Esophagus squamous epithelium (tissue), 5 donors: Measurements from ENCODE around the gene SPIB. TPM values are rescaled to one million over a fixed set of nuclear protein-coding genes. Genes with fewer than 3 reads are reported as not detected.

Experiments
- DNase-seq: peaks from one replicate; lab custom pipeline; 2025; lab: John Stamatoyannopoulos, UW
- H3K27ac ChIP-seq, 4 donors: fragments of 200-600 bp; sonication (generic); one replicate each; pipeline ENCODE4 v1.5.1; 2016 to 2019; ENCODE audit warnings: mild to moderate bottlenecking in 1 of 4
- H3K27me3 ChIP-seq, 4 donors: fragments of 200-600 bp; sonication (generic); 1 replicate in 3 of 4; 2 replicates in 1 of 4; pipeline versions ENCODE4 v1.5.1 to v1.6.0; 2017 to 2021; ENCODE audit warnings: antibody characterized with exemption in 1 of 4
- H3K36me3 ChIP-seq, 3 donors: fragments of 200-600 bp; sonication (generic); one replicate each; pipeline ENCODE4 v1.5.1; 2016 to 2019
- H3K4me1 ChIP-seq, 3 donors: fragments of 200-600 bp; sonication (generic); one replicate each; pipeline ENCODE4 v1.5.1; 2017 to 2019
- H3K4me3 ChIP-seq, 4 donors: fragments of 200-600 bp; sonication (generic); 1 replicate in 3 of 4; 2 replicates in 1 of 4; pipeline ENCODE4 v1.5.1; 2016 to 2019; ENCODE audit warnings: mild to moderate bottlenecking in 2 of 4, moderate library complexity in 1 of 4
- H3K9me3 ChIP-seq, 3 donors: fragments of 200-600 bp; sonication (generic); one replicate each; pipeline ENCODE4 v1.5.1; 2016 to 2019
- POLR2A ChIP-seq, 4 donors: fragments of 450-650 bp; IDR thresholded peaks; one replicate each; pipeline ENCODE4 v1.6.1; 2017; ENCODE audit warnings: antibody characterized with exemption in 4 of 4, mild to moderate bottlenecking in 4 of 4, moderate library complexity in 3 of 4
- WGBS, 2 donors: methylation state at CpG; one replicate each; pipeline ENCODE4 v1.1.5; 2018; 5-methylcytosine and 5-hydroxymethylcytosine counted together
- intact Hi-C: fragments of 100-400 bp; cut with DNase I; formaldehyde crosslinking; loops from one replicate; pipeline ENCODE4 v1.15.0; 2022
- total RNA-seq, 4 donors: library from RNA; depleted of rRNA; stranded (reverse); fragments of >200 nt; gene quantifications; one replicate each; pipeline ENCODE4 v1.1.0, GENCODE V29; 2016
- TF ChIP-seq, protein P1 (sequence below), 6 experiments: fragments of 450-650 bp in 4 of 6; fragments of 200-600 bp in 2 of 6; sonication (generic) in 2 of 6; IDR thresholded peaks; one replicate each; pipeline ENCODE4 v1.5.1; 2016 to 2019; ENCODE audit warnings: antibody characterized with exemption in 6 of 6, mild to moderate bottlenecking in 4 of 6, moderate library complexity in 4 of 6
- donor health status: DM: yes; HTN: yes; CAD: no.

The SPIB gene
- total RNA-seq, 4 donors from 2014 or later = 0.32 TPM; not detected in 3

DNA sequence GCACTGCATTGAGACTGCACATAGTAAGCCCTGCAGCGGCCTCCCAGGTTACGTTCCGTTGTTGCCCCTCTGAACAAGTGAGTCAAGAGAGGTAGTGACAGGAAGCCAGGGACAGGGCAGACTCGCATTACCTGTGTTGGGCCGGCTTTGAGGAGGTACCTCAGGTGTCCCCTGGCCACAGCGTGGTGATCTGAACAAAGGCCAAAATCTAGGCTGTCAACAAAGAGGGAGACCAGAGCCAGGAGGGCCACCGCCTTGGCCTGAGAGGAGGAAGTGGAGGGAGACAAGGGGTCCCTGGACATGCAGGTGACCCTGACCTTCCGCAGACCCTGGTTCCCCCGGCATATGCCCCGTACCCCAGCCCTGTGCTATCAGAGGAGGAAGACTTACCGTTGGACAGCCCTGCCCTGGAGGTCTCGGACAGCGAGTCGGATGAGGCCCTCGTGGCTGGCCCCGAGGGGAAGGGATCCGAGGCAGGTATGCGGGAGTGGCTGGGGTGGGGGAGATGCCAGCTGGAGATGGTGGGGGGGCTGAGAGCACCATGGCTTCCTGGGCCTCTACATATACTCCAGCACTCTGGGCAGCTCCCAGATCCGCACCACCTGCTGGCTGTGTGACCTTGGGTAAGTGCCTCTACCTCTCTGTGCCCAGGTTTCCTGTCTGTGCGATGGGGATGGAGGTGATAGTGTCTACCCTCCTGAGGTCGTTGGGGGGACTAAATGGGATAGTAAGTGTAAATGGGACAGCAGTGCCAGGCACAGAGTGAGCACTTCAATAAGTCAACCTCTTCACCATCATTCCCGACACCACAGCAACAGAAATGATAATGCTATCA, 4.8 kb downstream of the SPIB start:
- TF ChIP-seq POLR2A (IDR thresholded peaks at IDR 0.05) = no peak
- TF ChIP-seq, protein P1, sequence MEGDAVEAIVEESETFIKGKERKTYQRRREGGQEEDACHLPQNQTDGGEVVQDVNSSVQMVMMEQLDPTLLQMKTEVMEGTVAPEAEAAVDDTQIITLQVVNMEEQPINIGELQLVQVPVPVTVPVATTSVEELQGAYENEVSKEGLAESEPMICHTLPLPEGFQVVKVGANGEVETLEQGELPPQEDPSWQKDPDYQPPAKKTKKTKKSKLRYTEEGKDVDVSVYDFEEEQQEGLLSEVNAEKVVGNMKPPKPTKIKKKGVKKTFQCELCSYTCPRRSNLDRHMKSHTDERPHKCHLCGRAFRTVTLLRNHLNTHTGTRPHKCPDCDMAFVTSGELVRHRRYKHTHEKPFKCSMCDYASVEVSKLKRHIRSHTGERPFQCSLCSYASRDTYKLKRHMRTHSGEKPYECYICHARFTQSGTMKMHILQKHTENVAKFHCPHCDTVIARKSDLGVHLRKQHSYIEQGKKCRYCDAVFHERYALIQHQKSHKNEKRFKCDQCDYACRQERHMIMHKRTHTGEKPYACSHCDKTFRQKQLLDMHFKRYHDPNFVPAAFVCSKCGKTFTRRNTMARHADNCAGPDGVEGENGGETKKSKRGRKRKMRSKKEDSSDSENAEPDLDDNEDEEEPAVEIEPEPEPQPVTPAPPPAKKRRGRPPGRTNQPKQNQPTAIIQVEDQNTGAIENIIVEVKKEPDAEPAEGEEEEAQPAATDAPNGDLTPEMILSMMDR (IDR thresholded peaks at IDR 0.05) = no peak
- no peak for DNase-seq
- Histone ChIP-seq H3K9me3 (no peaks in the 10 kb centered on the region), H3K4me3 (no peak overlapping the region), H3K27ac (no peak overlapping the region), H3K27me3 (peaks cover 0 to 68% (median 8%) of the 10 kb centered on the region in 4 donors), H3K36me3 (no peaks in the 10 kb centered on the region), H3K4me1 (peaks cover 0 to 17% (median 0%) of the 10 kb centered on the region in 3 donors)
- WGBS, 2 donors = 52 to 83% methylated on average over 8 to 20 of the region's 22 CpGs
- intact Hi-C loops = no loop called here

DNA sequence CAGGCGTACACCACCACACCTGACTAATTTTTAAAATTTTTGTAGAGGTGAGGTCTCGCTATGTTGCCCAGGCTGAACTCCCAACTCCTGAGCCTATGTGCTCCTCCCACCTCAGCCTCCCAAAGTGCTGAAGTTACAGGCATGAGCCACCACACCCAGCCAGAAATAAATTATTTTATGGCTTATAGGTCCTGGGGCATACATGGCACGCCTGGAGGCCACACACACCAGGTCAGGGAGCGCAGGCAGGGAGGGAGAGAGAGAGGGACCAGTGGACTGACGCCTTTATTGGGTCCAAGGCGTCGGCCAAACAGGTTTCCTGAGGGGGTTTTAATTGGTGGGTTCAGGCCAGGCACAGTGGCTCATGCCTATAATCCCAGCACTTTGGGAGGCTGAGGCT, 6.8 kb downstream of the SPIB start:
- no peaks in the 10 kb centered on the region for H3K9me3 ChIP-seq
- 67 to 90% methylated on average over 3 to 7 of the region's 7 CpGs for WGBS, 2 donors
- intact Hi-C loops = no loop called here
- peaks cover 0 to 11% (median 0%) of the 10 kb centered on the region in 3 donors for H3K4me1 ChIP-seq
- no peak overlapping the region for H3K4me3 ChIP-seq
- H3K27me3 ChIP-seq = peaks cover 0 to 66% (median 1%) of the 10 kb centered on the region in 4 donors
- DNase-seq = no peak
- no peak overlapping the region for H3K27ac ChIP-seq
- TF ChIP-seq, protein P1 (IDR thresholded peaks at IDR 0.05) = no peak
- no peak for TF ChIP-seq POLR2A (IDR thresholded peaks at IDR 0.05)
- no peaks in the 10 kb centered on the region for H3K36me3 ChIP-seq

DNA sequence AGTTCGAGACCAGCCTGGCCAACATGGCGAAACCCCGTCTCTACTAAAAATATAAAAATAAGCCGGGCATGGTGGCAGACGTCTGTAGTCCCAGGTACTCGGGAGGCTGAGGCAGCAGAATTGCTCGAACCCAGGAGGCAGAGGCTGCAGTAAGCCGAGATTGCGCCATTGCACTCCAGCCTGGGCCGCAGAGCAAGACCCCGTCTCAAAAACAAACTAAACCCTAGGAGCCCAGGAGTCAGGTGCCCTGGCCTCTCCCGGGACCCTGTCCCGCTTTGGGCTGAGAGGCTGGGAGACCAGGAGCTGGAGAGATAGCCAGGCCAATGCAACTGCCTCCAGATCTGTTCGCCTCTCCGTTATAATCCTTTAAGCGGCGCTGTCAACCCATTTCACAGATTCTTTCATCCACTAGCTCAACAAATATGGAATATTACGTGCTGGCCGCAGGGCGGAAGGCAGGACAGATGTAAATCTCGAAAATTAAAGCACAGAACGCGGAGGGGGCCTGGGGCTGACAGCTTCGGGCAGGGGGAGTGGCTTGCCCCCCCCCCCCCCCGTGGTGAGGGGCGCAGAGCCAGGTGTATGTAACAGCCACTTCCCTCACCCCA, 8.7 kb downstream of the SPIB start:
- no peak for TF ChIP-seq POLR2A (IDR thresholded peaks at IDR 0.05)
- TF ChIP-seq, protein P1 (IDR thresholded peaks at IDR 0.05) = no peak
- Histone ChIP-seq H3K4me1 (peaks cover 5 to 29% (median 12%) of the 10 kb centered on the region in 3 donors), H3K4me3 (peak overlapping the region; percentile 1 to 57 (median 30)), H3K27ac (peak overlapping the region in 2 of 4 donors; percentile 50 to 64), H3K27me3 (peaks cover 0 to 62% (median 1%) of the 10 kb centered on the region in 4 donors), H3K9me3 (no peaks in the 10 kb centered on the region), H3K36me3 (no peaks in the 10 kb centered on the region)
- 67 to 74% methylated on average over 13 to 22 of the region's 26 CpGs for WGBS, 2 donors
- no peak for DNase-seq
- intact Hi-C loops = no loop called here

DNA sequence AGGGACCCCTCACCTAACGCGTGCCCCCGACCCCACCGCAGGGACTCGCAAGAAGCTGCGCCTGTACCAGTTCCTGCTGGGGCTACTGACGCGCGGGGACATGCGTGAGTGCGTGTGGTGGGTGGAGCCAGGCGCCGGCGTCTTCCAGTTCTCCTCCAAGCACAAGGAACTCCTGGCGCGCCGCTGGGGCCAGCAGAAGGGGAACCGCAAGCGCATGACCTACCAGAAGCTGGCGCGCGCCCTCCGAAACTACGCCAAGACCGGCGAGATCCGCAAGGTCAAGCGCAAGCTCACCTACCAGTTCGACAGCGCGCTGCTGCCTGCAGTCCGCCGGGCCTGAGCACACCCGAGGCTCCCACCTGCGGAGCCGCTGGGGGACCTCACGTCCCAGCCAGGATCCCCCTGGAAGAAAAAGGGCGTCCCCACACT, 9.3 kb downstream of the SPIB start:
- Histone ChIP-seq H3K27me3 (peaks cover 0 to 62% (median 3%) of the 10 kb centered on the region in 4 donors), H3K27ac (peak overlapping the region in 2 of 4 donors; percentile 50 to 64), H3K36me3 (no peaks in the 10 kb centered on the region), H3K4me3 (peak overlapping the region; percentile 1 to 57 (median 30)), H3K9me3 (no peaks in the 10 kb centered on the region), H3K4me1 (peaks cover 6 to 32% (median 15%) of the 10 kb centered on the region in 3 donors)
- intact Hi-C loops = no loop called here
- TF ChIP-seq POLR2A (IDR thresholded peaks at IDR 0.05) = peak in 1 of 4 donors; percentile 63
- TF ChIP-seq, protein P1 (IDR thresholded peaks at IDR 0.05) = no peak
- peak; percentile 44 for DNase-seq
- 1% methylated on average over 16 of the region's 38 CpGs; no CpG with 5 or more reads in 1 of the 2 donors for WGBS, 2 donors
